GM12875 (cell line): ENCODE results near the gene NKAPD1.
"Not testable (repeated sequence)": the region's sequence is repeated elsewhere in the genome, so short reads cannot be mapped to it uniquely, and the experiment has no call there.

Source experiments
- H3K4me3 ChIP-seq: one replicate; pipeline ENCODE4 v1.5.1; 2011; ENCODE audit warnings: low read depth, low read length, control low read depth
- CTCF ChIP-seq: IDR thresholded peaks from 2 replicates; pipeline ENCODE4 v1.5.1; 2011; ENCODE audit warnings: low read depth, mild to moderate bottlenecking, control low read depth, inconsistent platforms, low read length, moderate library complexity, borderline replicate concordance; ENCODE audit not compliant: insufficient read depth

NKAPD1 gene

GRCh38 chr11:112087212-112087611 lies 13.1 kb downstream of the NKAPD1 start:
- peak overlapping the region; percentile 94 for H3K4me3 ChIP-seq
- TF ChIP-seq CTCF, result no peak

GRCh38 chr11:112095302-112095701 lies 21.2 kb downstream of the NKAPD1 start:
- H3K4me3 ChIP-seq, result not testable (repeated sequence)

GRCh38 chr11:112096194-112096593 lies 22.1 kb downstream of the NKAPD1 start:
- H3K4me3 ChIP-seq, result no peak overlapping the region
- no peak for TF ChIP-seq CTCF

GRCh38 chr11:112097734-112098528 lies 23.8 kb downstream of the NKAPD1 start:
- TF ChIP-seq CTCF, result no peak

GRCh38 chr11:112100462-112100861 lies 26.4 kb downstream of the NKAPD1 start:
- TF ChIP-seq CTCF, result no peak
- H3K4me3 ChIP-seq, result no peak overlapping the region

More at GRCh38 chr11:112097734-112098528, 23.8 kb downstream of the NKAPD1 start:
- no peak overlapping the region for H3K4me3 ChIP-seq

- no peak overlapping the region for H3K4me3 ChIP-seq
- TF ChIP-seq CTCF, result no peak
Observed at GRCh38 chr11:112103446-112103845, 29.3 kb downstream of the NKAPD1 start.

GRCh38 chr11:112106070-112106469 lies 32.0 kb downstream of the NKAPD1 start:
- TF ChIP-seq CTCF, result no peak
- no peak overlapping the region for H3K4me3 ChIP-seq
